NCI-H2029 treated with DMSO at 0.1 percent for 48 hours (cell line): ENCODE measurements around the gene USP19.

Experiments
- DNase-seq: peaks from one replicate; lab custom pipeline; 2025; lab: John Stamatoyannopoulos, UW

The USP19 gene

DNA sequence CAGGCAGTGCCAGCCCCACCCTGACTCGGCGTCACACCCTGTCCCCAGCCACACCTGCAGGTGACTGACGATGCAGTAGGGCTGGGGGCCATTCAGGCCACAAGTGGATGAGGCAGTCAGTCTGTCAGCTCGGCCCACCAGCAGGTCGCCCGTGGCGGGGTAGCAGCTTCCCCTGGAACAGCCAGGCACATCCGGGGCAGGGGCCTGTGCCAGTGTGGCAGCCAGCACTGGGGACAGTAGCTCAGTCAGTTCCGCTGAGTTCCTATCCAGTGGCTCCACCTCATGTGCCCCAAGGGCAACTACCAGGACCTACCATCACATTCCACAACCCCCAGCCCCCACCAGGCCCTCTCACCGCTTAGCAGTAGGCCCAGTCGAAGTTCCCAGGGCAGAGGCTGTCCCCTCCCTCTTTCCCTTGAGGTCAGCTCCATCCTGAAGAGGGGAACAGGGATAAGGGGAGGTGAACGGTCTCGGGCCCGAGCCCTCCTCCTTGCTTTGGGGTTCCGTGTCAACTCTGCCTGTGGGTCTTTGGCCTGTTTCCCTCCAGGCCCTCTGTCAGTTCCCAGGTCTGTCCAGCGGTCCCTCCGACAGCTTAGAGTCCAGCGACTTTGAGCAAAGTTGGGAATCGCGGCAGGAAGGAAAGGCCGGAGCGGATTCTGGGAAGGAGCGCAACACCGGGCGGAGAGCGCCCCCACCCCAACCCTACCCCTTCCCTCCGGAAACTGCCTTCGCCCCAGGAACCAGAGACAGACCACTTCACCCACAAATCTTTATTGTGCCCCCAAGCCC is 12.0 kb upstream of the USP19 start, which contains the start of gene LAMB2:
LAMB2 (minus strand) TSS at position 614 of the 789 bp plus-strand sequence; CDS start at position 431, 183 bp downstream.
- no peak for DNase-seq

DNA sequence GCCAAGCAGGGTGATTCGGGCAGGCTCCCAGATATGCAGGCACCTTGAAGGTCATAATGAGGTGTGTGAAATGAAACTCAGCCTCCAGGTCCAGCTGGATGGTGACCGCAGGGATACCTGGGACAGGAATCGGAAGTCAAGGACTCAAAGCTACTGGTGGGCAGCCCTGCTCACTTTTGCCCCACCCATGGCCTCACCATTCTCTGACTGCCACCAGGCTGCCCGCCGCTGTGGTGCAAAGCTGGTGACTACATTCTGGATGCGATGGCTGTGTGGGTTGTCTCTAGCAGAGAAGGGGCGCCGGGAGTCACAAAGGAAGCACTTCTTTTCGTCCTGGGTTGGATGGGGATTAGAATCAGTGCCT is 11.4 kb upstream of the USP19 start:
- no peak for DNase-seq

DNA sequence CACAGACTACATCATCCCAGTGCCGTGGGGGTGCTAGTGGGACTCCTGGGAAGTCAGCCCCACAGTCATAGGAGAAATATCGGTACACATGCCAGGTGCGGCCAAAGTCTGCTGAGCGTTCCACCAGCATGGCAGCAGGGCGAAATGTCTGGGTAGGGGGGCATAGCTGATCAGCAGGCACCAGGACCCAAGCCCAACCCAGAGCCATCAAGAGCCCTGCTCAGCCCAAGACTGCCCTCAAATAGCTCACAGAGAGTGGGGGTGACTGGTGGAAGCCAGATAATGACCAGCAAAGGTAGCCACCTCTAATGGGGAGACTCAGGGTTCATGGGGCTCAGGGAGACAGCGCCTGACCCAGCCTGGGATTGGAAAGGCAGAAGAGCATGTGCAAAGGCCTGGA is 11.0 kb upstream of the USP19 start:
- DNase-seq: no peak

DNA sequence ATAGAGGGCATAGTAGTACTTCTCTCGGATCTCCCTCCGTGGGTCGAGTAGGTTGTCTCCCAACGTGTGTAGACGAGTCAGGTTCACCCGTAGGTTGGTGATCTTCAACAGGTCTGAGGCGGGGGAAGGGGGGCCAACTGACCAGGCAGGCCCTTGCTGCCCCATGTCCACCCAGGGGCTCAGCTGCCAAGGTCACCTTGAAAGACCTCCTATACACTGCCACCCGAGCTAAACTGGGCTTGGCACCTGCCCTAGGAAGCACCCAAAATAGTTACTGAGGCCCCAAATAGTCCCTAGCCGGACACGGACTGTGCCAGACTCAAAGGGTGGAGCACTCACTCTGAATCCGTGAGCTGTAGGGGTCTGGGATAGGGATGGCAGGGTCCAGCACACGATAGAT is 10.4 kb upstream of the USP19 start:
- no peak for DNase-seq

DNA sequence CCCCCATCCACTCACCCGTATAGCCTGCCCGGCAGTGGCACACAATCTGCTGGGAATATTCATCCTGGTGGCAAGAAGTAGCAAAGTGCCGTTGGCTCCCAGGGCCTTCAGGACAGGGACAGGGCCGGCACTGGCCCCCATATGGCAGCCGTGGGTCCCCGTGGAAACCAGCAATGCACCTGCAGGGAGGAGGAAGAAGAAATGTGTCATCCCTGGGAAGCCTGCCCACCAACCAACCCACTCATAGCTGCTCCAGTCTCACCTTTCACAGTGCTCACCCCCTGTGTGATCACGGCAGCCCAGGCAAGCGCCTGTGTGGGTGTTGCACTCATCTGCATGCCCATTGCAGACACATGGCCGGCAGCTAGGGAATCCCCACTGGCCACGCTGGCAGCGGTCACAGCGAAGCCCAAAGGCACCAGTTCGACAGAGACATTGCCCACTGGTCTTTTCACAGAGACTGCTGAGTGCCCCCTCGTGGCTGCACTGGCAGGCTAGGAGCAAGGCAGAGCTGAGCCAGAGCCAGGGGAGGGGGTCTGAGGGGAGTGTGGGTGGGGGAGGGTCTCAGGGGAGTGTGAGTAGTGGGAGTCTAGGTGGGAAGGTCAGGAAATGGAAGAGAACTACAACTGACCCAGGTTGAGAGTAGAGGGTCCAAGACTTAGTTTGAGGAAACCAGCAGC is 4.5 kb upstream of the USP19 start:
- no peak for DNase-seq

DNA sequence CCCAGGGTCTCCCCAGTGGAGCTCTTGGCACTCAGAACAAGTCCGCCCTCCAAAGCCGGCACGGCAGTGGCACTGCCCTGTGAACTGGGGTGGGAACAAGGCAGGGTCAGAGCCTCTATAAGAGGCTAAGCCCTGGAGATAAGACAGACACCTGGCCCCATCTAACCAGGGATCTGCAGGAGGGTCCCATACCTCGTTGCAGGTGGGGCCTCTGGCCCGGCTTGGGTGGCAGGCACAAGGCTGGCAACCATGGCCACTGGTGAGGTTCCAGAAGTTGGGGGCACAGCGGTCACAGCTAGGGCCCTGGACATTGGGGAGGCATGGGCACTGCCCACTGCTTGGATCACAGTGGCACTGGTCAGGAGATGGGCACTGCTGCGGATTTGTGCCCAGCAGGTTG is 3.6 kb upstream of the USP19 start:
- DNase-seq: no peak

DNA sequence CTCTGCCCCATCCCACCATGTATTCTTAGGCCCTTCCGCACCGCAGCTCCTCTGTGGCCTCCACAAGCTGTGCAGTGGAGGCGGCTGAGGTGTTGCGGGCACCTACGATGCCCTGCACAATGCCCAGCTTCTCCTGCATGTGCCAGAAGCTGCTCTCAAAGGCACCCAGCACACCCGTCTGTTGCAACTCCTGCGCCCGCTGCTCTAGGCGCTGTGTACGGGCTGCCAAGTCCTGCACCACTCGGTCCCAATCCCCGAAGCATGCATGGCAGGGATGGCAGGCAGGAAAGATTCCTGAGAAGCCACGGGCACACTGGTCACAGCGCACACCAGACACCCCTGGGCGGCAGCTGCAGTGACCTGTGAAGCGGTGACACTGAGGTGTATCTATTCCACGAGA is 3.1 kb upstream of the USP19 start:
- no peak for DNase-seq

DNA sequence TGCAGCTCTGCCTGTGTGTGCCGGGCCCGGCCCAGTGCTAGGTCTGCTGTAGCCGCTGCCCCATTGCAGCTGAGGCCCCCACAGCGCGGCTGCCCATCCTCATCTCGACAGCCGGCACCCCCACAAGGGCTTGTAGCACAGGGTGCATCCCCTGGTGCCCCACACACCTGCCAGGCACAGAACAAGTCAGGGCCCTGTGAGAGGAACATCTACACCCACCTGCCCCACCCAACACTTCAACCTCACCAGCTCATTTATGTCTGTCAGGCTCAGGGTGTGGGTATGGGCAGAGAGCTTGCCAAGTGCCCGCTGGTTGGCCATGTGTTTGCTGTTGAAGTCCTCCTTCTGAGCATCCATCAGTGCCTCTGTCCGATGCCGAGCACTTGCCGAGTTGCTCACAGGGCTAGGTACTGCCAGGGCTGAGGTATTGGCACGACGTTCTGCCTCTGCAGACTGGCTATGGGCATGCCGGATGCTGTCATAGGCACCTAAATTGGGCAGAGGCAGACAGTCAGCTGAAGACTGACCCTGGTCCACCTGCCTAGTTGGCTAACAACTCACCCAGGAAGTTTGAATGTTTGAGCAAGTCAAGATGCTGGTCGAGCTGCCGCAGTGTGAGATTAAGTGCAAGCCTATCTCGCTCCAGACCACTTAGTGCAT is 2.4 kb upstream of the USP19 start:
- no peak for DNase-seq

DNA sequence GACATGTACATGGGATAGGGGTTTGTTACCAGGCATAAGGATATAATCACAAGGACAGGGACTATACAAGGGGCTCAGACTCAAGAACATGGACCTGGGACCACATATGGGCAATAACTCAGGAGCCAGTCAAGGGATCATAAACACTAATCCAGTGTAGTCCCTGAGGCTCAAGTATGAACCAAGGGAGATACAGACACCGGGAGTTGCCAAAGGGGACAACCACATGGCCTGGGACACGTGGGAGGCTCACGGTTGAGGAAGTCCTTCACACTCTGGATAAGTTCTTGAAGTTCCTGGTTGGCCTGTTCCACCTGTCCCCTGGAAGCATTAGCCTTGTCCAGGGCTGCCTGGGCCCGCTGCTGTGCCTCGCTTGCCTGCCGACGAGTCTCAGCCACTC is 1.8 kb upstream of the USP19 start:
- DNase-seq: no peak

DNA sequence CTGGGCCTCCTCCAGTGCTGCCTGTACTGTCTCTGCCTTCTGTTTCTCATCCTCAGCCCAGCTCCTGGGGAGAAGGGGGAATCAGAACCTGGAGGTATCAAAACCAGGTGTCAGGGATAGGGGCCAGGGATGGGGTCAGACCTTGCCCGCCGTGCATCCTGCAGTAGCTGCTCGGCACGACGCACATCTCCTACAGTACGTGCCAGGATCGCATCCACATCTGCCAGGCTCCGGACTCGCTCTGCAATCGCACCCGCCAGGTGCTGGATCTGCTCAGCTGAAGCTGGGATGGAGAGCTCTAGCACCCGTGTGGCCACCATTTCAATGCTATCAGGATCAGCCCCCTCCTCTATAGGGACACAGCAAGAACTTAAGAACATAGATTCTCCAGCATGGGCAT is 1.4 kb upstream of the USP19 start:
- DNase-seq: no peak

DNA sequence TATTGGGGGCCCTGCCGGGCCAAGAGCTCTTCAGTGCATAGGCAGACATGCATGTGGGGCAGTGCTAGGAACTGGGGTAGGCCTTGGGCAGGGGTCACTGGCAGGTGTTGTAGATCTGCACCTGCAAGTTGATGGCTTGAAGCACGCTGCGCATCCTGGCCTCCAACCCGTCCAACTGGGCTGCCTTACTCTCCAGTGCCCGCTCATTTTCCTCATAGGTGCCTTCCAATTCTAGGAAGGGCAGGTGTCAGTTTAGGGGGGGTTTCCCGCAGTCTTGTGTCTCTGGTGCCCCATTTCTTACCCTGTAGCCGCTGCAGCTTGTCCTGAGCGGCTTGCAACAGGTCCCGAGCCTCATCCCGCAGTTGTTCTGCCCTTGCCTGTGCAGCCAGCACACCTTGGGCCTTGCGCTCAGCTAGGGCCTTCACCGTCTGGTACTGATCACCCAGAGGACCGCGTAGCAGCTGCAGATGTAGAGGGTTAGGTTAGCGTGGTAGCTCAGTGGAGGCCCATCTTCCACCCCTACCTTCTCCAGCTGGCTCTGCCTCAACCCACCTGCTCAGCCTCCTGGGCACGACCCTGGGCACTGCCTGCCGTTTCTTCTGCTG is 611 bp upstream of the USP19 start:
- no peak for DNase-seq

DNA sequence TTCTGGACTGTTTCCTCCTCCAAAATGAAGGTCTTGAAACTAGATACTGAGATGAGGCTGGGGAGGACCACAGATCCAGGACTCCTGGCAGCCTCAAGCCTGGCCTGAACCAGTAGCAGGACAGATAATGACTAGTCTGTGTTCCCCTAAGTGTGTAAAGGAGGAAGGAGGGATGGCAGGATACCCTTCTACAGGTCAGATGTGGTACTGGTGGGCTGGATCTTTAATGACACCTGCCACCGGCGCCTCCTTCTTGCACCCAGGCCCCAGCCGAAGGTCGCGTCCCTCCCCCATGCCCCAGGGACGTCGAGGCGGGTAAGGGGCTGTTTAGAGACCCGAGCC is 556 bp downstream of the USP19 start:
- no peak for DNase-seq

DNA sequence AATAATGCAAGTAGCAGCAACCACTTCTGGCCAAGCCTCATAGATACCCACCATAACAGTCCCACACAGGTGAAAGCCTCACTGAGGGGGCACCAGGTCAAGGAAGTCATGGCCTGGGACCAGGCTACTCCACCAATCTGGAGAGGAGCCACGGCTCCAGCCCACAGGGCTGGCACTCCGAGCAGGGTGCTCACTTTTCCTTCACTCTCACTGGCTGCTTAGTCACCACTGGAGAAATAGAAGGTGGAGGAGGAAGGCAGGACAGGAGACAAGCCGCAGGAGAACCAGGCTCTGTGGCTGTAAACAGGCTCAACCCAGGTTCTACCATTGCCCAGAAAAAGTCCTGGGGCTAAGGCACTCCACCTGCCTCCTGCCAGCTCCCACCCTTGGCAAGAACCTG is 1.2 kb downstream of the USP19 start:
- DNase-seq: no peak

DNA sequence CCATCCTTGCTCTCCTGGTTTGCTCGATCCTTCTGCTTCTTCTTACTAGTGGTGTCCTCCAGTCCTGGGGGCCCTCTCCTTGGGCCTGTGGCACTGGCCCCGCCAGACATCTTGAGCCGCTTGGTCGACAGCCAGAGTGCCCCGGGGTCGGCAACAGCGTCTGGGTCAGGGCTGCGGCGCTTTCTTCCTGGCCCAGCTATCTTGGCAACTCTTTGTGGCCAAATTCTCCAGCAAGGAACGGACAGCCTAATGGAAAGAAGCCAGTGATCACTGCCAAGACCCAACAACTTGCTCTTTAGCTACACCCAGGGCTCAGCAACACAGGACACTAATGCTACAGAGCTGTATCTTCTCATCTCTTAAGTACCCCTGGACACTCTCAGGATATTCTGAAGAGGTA is 1.6 kb downstream of the USP19 start:
- no peak for DNase-seq

DNA sequence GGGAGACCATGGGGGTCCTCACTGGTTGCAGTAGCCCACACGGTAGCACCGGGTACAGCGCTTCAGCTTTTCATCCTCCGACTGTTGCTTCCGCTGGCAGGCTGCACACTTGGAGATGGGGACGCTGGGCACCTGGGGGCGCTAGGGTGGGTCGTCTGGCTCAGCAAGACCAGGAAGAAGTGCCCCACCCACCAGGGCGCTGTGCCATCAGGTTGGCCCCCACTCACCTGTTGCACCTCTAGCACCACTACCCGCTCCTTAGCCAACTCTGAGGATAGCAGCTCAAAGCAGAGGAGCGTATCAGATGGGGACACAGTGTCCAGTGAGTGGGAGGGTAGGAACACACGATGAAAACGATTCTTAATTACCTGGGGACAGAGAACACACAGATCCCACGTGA is 8.4 kb downstream of the USP19 start:
- DNase-seq: no peak

DNA sequence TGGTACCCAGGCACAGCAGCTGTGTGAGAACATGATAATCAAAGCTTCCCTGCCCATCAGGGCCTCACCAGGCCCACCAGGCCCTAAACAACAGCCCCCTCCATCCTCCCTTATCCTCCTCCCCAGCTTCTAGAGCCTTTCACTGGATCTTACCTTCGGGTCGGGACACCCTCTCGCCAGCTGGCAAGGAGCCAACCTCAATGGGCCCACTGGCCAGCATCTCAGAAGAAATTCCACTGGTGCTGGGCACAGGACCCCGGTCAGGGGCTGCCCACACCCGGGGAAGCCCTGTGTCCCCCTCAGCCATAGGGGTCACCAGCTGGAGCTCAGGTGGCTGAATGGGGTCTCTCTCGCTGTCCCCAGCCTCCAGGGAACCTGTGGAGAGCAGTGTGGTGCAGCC is 9.3 kb downstream of the USP19 start:
- DNase-seq: no peak

DNA sequence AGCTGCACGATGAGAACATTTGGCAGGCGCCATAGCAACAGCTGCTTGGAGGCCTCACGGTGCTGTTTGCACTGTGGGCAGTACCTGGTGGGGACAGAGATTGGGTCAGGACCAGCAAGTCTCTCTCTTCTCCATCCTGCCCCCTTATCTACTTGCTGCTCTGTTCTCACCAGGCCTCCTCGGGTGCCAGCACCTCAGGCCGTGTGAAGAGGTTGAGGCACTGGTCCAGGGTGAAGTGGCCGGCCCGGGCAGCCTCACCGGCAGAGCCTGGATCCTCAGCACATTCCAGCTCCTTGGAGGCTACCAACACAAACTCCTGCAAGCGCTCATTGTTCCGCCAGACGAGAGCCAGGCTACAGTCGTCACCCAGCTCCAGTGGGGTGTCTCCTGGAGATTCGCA is 9.8 kb downstream of the USP19 start:
- no peak for DNase-seq

DNA sequence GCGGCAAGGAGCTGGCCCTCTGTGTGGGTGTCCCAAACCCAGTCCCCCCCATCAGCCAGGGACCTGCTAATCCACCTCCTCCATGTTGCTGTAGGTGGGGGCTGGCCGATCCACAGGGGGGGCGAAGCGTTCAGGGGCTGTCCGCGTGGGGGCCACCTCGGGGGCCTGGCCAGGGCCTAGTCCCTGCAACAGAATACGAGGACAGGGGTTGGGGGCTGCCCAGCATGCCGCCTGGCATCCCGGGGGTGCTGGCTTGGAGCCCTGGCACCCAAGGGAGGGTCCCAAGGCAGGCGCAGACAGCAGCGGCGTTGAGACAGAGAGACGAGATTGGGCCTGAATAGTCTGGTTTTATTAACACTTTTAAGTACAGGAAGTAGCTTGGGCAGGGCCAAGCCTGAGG is 12.3 kb downstream of the USP19 start:
- DNase-seq: no peak

DNA sequence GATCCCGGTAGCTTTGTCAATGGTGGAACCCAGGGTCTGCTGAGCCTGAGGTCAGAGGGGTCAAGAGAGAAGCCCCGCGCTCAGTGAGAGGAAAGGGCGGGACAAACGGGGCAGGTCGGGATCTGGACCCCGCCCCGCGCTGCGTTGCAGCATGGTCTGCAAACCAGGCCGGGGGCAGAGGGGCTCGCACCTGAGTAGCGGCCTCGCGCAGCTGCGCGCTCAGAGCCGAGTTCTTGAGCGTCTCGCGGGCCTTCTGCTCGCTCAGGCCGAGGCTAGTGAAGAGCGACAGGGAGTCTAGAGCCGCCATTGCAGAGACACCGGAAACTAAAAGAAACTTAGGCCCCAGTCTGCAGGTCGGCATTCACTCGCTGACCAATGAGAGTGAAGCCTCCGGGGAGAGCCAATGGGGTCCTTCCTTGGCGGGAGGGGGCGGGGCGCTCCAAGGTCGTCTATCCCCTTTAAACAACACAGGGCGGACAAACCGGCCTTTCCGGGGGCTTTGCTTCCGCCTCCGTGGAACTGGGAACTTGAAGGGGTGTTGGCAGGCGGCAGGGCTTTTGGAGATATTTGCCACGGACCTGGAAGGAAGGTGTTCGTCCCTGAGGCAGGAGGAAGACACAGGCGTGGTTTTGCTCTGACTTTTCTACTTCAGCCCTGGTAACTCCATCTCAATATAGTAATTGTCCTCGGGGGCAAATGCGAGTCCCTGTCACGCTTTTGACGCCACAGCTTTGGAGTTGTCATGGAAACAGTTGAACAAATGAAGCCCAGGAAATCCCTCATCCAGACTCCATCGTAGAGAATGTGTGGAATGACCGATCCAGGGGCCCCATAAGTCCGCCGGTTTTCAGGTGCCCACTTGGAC is 16.0 kb downstream of the USP19 start, which contains the start of gene QARS1:
QARS1 (minus strand) TSS at position 331 of the 865 bp plus-strand sequence; CDS start at position 307, 24 bp downstream.
- peak; percentile 70 for DNase-seq

DNA sequence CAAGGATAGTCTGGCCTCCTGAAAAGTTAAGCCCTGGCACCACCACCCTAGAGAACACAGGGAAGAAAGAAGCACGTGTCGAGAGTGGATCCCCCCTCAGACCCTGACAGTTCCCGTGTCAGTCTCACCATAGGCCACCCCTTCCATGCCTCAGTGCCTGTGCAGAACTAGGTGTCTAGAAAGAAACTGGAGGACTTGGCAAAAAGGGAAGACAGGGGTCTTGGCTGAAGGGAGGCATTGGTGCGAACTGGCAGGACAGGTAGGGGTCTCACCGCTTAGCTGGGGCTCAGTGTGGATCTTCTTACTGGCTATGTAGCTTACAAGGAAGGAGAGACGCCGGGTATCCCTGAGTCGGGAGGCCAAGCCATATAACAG is 16.6 kb downstream of the USP19 start:
- DNase-seq: no peak

DNA sequence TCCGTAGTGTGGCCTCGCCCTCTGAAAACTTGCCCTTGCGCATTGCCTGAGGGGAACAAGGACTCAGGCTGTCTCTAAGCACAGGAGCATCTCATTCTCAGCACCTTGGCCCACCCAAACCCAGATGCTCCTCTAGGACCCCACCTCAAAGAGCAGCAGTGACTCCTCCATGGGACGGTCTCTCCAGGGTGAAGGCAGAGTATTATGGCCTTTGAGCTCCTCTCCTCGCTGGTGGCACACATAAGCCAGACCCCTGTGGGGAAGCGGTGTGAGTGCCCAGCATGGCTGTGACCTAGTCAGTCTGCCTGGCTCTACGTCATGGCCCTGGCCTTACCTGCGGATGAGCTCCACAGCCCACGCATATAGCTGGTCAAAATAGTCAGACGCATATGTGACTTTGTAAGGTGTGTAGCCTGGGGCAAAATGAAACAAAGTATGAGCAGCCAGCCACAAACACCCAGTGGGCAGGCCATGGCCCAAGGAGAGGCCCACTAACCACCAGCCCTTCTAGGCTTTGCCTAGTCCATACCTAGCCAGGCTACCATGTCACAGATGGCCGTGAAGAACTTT is 20.5 kb downstream of the USP19 start:
- DNase-seq: no peak
